Measurements from ENCODE around the gene BCHE.

The BCHE gene

DNA sequence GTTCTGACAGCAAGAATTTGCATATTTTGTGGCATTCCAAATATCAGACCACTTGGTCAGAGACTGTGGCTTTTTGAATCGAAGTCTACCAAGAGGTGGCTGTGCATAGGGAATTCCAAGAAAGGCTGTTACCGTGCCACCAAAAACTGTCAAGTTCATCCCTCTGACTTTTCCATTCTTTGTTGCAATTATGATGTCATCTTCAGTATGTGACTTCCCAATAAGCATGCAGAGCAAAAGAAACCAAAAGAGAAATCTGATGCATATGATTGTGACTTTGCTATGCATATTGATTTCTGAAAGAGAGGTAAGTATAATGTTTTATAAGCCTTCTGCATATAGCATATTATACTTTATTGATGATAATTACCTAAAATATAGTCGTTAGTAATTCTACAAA lies 6.5 kb downstream of the BCHE start:
- no peak overlapping the region for H3K4ac ChIP-seq (ENCODE audit: low read depth, low read length)
- H3K23ac ChIP-seq (ENCODE audit: low read length), result no peak overlapping the region
- DNase-seq, result no peak
- no peak overlapping the region for H3K27ac ChIP-seq (ENCODE audit: low read depth, low read length)
- WGBS (ENCODE audit: extremely low coverage, insufficient coverage, low lambda C conversion rate), result no CpG with 5 or more reads among the region's 3 CpGs
- no peak overlapping the region for H3K18ac ChIP-seq (ENCODE audit: low read length)
- H3K56ac ChIP-seq (ENCODE audit: low read length), result no peak overlapping the region
- H2BK15ac ChIP-seq (replicated peaks; ENCODE audit: low read depth), result no peak overlapping the region
- no peaks in the 10 kb centered on the region for H3K27me3 ChIP-seq (ENCODE audit: insufficient read depth, low read length, poor library complexity)
- H4K5ac ChIP-seq (ENCODE audit: low read length), result no peak overlapping the region
- H3K9ac ChIP-seq (ENCODE audit: low read length), result no peak overlapping the region
- H3K36me3 ChIP-seq (ENCODE audit: control insufficient read depth, insufficient read depth, low read length), result no peaks in the 10 kb centered on the region
- H2BK5ac ChIP-seq (ENCODE audit: low read length), result no peak overlapping the region
- H2AK5ac ChIP-seq (ENCODE audit: low read length), result no peak overlapping the region
- H3K4me3 ChIP-seq (ENCODE audit: low read length), result no peak overlapping the region
- no peaks in the 10 kb centered on the region for H3K79me1 ChIP-seq (ENCODE audit: low read length)
- H2BK120ac ChIP-seq (ENCODE audit: low read depth, low read length), result no peak overlapping the region
- H3K4me2 ChIP-seq (ENCODE audit: low read length), result no peak overlapping the region
- H4K8ac ChIP-seq (ENCODE audit: low read depth, low read length), result no peak overlapping the region
- no peaks in the 10 kb centered on the region for H3K4me1 ChIP-seq (ENCODE audit: control insufficient read depth, low read depth, low read length)
- H3K79me2 ChIP-seq (ENCODE audit: control insufficient read depth, insufficient read depth, low read length), result no peaks in the 10 kb centered on the region

DNA sequence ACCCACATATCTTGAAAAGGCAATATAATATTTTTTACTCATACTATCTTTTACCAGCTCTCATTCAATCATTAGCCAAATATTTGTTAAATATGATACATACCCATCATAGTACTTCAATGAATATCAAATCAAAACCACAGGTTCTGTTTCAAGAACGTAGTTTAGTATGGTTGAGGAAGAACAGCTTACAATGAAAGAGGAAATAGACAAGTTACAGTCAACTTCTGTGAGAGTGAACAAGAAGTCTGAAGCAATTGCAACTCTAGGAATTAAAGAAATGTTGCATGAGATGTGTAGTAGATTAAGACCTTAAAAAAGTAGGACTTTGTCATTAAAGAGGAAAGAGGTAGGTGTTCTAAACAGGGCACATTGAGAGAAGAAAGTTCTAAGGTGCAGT lies 9.3 kb downstream of the BCHE start:
- WGBS (ENCODE audit: extremely low coverage, insufficient coverage, low lambda C conversion rate), result no CpG with 5 or more reads among the region's 1 CpG
- Histone ChIP-seq H3K79me1 (ENCODE audit: low read length) (no peaks in the 10 kb centered on the region), H3K4me3 (ENCODE audit: low read length) (no peak overlapping the region), H3K4ac (ENCODE audit: low read depth, low read length) (no peak overlapping the region), H3K23ac (ENCODE audit: low read length) (no peak overlapping the region), H3K4me1 (ENCODE audit: control insufficient read depth, low read depth, low read length) (no peaks in the 10 kb centered on the region), H3K9ac (ENCODE audit: low read length) (no peak overlapping the region), H2BK5ac (ENCODE audit: low read length) (no peak overlapping the region), H3K27ac (ENCODE audit: low read depth, low read length) (no peak overlapping the region), H2BK15ac (replicated peaks; ENCODE audit: low read depth) (no peak overlapping the region), H4K5ac (ENCODE audit: low read length) (no peak overlapping the region), H3K18ac (ENCODE audit: low read length) (no peak overlapping the region), H2AK5ac (ENCODE audit: low read length) (no peak overlapping the region), H3K4me2 (ENCODE audit: low read length) (no peak overlapping the region), H3K36me3 (ENCODE audit: control insufficient read depth, insufficient read depth, low read length) (no peaks in the 10 kb centered on the region), H4K8ac (ENCODE audit: low read depth, low read length) (no peak overlapping the region), H3K27me3 (ENCODE audit: insufficient read depth, low read length, poor library complexity) (no peaks in the 10 kb centered on the region), H3K79me2 (ENCODE audit: control insufficient read depth, insufficient read depth, low read length) (no peaks in the 10 kb centered on the region), H3K56ac (ENCODE audit: low read length) (no peak overlapping the region), H2BK120ac (ENCODE audit: low read depth, low read length) (no peak overlapping the region)
- DNase-seq, result no peak

DNA sequence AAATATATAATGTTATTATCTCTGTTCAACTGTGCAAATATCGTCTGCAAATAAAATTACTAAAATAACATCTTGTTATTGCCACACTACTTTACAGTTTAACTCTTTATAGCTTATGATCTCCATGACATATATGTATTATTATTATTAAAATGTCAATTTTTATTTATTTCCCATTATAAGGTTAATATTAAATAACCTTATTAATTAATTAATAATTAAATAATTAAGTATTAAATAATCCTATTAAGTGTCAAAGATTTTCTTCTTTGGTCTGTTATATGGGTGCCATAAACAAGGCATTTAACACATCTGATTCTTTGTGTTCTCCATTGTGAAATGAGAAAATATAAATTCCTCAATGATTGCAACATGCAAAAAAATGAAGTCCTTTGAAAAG lies 10.0 kb downstream of the BCHE start:
- Histone ChIP-seq H4K8ac (ENCODE audit: low read depth, low read length) (no peak overlapping the region), H3K56ac (ENCODE audit: low read length) (no peak overlapping the region), H4K5ac (ENCODE audit: low read length) (no peak overlapping the region), H3K4me3 (ENCODE audit: low read length) (no peak overlapping the region), H3K4ac (ENCODE audit: low read depth, low read length) (no peak overlapping the region), H3K36me3 (ENCODE audit: control insufficient read depth, insufficient read depth, low read length) (no peaks in the 10 kb centered on the region), H3K9ac (ENCODE audit: low read length) (no peak overlapping the region), H3K4me2 (ENCODE audit: low read length) (no peak overlapping the region), H3K79me1 (ENCODE audit: low read length) (no peaks in the 10 kb centered on the region), H2BK15ac (replicated peaks; ENCODE audit: low read depth) (no peak overlapping the region), H3K27ac (ENCODE audit: low read depth, low read length) (no peak overlapping the region), H2BK5ac (ENCODE audit: low read length) (no peak overlapping the region), H3K4me1 (ENCODE audit: control insufficient read depth, low read depth, low read length) (no peaks in the 10 kb centered on the region), H3K18ac (ENCODE audit: low read length) (no peak overlapping the region), H3K27me3 (ENCODE audit: insufficient read depth, low read length, poor library complexity) (no peaks in the 10 kb centered on the region), H3K79me2 (ENCODE audit: control insufficient read depth, insufficient read depth, low read length) (no peaks in the 10 kb centered on the region), H2BK120ac (ENCODE audit: low read depth, low read length) (no peak overlapping the region), H2AK5ac (ENCODE audit: low read length) (no peak overlapping the region), H3K23ac (ENCODE audit: low read length) (no peak overlapping the region)
- 100% methylated on average over 1 of the region's 1 CpG for WGBS (ENCODE audit: extremely low coverage, insufficient coverage, low lambda C conversion rate)
- no peak for DNase-seq

- H3K27me3 ChIP-seq (ENCODE audit: insufficient read depth, low read length, poor library complexity), result no peaks in the 10 kb centered on the region
- no peak overlapping the region for H3K4me2 ChIP-seq (ENCODE audit: low read length)
- no peak overlapping the region for H3K4ac ChIP-seq (ENCODE audit: low read depth, low read length)
- no peak overlapping the region for H2AK5ac ChIP-seq (ENCODE audit: low read length)
- no peak overlapping the region for H3K4me3 ChIP-seq (ENCODE audit: low read length)
- H3K27ac ChIP-seq (ENCODE audit: low read depth, low read length), result no peak overlapping the region
- H2BK5ac ChIP-seq (ENCODE audit: low read length), result no peak overlapping the region
- H3K4me1 ChIP-seq (ENCODE audit: control insufficient read depth, low read depth, low read length), result no peaks in the 10 kb centered on the region
- no peaks in the 10 kb centered on the region for H3K36me3 ChIP-seq (ENCODE audit: control insufficient read depth, insufficient read depth, low read length)
- no CpG with 5 or more reads among the region's 2 CpGs for WGBS (ENCODE audit: extremely low coverage, insufficient coverage, low lambda C conversion rate)
- no peak overlapping the region for H3K23ac ChIP-seq (ENCODE audit: low read length)
- no peak overlapping the region for H4K8ac ChIP-seq (ENCODE audit: low read depth, low read length)
- no peaks in the 10 kb centered on the region for H3K79me1 ChIP-seq (ENCODE audit: low read length)
- H2BK15ac ChIP-seq (replicated peaks; ENCODE audit: low read depth), result no peak overlapping the region
- H2BK120ac ChIP-seq (ENCODE audit: low read depth, low read length), result no peak overlapping the region
- H3K18ac ChIP-seq (ENCODE audit: low read length), result no peak overlapping the region
- H4K5ac ChIP-seq (ENCODE audit: low read length), result no peak overlapping the region
- no peaks in the 10 kb centered on the region for H3K79me2 ChIP-seq (ENCODE audit: control insufficient read depth, insufficient read depth, low read length)
- DNase-seq, result no peak
- no peak overlapping the region for H3K56ac ChIP-seq (ENCODE audit: low read length)
- no peak overlapping the region for H3K9ac ChIP-seq (ENCODE audit: low read length)
Measured at GRCh38 chr3:165820671-165821123, 16.5 kb downstream of the BCHE start.

DNA sequence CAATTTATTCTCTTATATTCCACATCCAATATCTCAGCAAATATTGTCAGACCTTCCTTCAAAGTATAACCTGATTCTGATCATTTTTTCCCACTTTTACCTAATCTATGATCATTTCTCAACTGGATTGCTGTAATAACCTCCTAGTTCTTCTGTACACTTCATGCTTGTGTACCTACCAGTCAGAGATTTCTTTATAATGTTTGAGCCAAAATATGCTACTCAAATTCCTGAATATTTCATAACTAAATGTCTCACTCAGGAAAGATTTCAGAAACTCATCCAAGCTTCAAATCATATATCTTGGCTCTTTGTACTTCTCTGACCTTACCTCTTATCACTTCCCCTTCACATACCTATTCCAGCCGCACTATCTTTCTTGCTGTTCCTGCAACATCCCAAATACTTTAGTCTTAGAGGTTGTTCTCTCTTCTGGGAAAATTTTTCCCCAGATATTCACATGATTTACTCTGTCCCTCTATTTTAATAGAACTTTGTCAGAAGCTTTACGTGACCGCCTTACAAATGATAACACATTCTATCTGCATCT lies 20.0 kb downstream of the BCHE start:
- no peaks in the 10 kb centered on the region for H3K79me1 ChIP-seq (ENCODE audit: low read length)
- no peaks in the 10 kb centered on the region for H3K36me3 ChIP-seq (ENCODE audit: control insufficient read depth, insufficient read depth, low read length)
- no peak overlapping the region for H2BK120ac ChIP-seq (ENCODE audit: low read depth, low read length)
- H4K8ac ChIP-seq (ENCODE audit: low read depth, low read length), result no peak overlapping the region
- H3K4me3 ChIP-seq (ENCODE audit: low read length), result no peak overlapping the region
- H3K18ac ChIP-seq (ENCODE audit: low read length), result no peak overlapping the region
- H3K27me3 ChIP-seq (ENCODE audit: insufficient read depth, low read length, poor library complexity), result no peaks in the 10 kb centered on the region
- H2BK5ac ChIP-seq (ENCODE audit: low read length), result no peak overlapping the region
- no peak overlapping the region for H4K5ac ChIP-seq (ENCODE audit: low read length)
- H3K4ac ChIP-seq (ENCODE audit: low read depth, low read length), result no peak overlapping the region
- H3K79me2 ChIP-seq (ENCODE audit: control insufficient read depth, insufficient read depth, low read length), result no peaks in the 10 kb centered on the region
- no peak overlapping the region for H3K9ac ChIP-seq (ENCODE audit: low read length)
- 100% methylated on average over 1 of the region's 3 CpGs for WGBS (ENCODE audit: extremely low coverage, insufficient coverage, low lambda C conversion rate)
- no peak overlapping the region for H3K23ac ChIP-seq (ENCODE audit: low read length)
- no peak overlapping the region for H3K27ac ChIP-seq (ENCODE audit: low read depth, low read length)
- no peak overlapping the region for H3K56ac ChIP-seq (ENCODE audit: low read length)
- no peaks in the 10 kb centered on the region for H3K4me1 ChIP-seq (ENCODE audit: control insufficient read depth, low read depth, low read length)
- H3K4me2 ChIP-seq (ENCODE audit: low read length), result no peak overlapping the region
- no peak for DNase-seq
- H2AK5ac ChIP-seq (ENCODE audit: low read length), result no peak overlapping the region
- no peak overlapping the region for H2BK15ac ChIP-seq (replicated peaks; ENCODE audit: low read depth)

GRCh38 chr3:165816209-165816608 lies 21.0 kb downstream of the BCHE start:
- Histone ChIP-seq H3K9ac (ENCODE audit: low read length) (no peak overlapping the region), H4K5ac (ENCODE audit: low read length) (no peak overlapping the region), H3K4me1 (ENCODE audit: control insufficient read depth, low read depth, low read length) (no peaks in the 10 kb centered on the region), H3K27ac (ENCODE audit: low read depth, low read length) (no peak overlapping the region), H3K79me1 (ENCODE audit: low read length) (no peaks in the 10 kb centered on the region), H3K27me3 (ENCODE audit: insufficient read depth, low read length, poor library complexity) (no peaks in the 10 kb centered on the region), H2BK120ac (ENCODE audit: low read depth, low read length) (no peak overlapping the region), H3K79me2 (ENCODE audit: control insufficient read depth, insufficient read depth, low read length) (no peaks in the 10 kb centered on the region), H3K4ac (ENCODE audit: low read depth, low read length) (no peak overlapping the region), H2BK15ac (replicated peaks; ENCODE audit: low read depth) (no peak overlapping the region), H3K56ac (ENCODE audit: low read length) (no peak overlapping the region), H2BK5ac (ENCODE audit: low read length) (no peak overlapping the region), H3K36me3 (ENCODE audit: control insufficient read depth, insufficient read depth, low read length) (no peaks in the 10 kb centered on the region), H2AK5ac (ENCODE audit: low read length) (no peak overlapping the region), H3K4me3 (ENCODE audit: low read length) (no peak overlapping the region), H3K4me2 (ENCODE audit: low read length) (no peak overlapping the region), H3K23ac (ENCODE audit: low read length) (no peak overlapping the region), H3K18ac (ENCODE audit: low read length) (no peak overlapping the region), H4K8ac (ENCODE audit: low read depth, low read length) (no peak overlapping the region)
- no peak for DNase-seq
- WGBS (ENCODE audit: extremely low coverage, insufficient coverage, low lambda C conversion rate), result no CpG with 5 or more reads among the region's 1 CpG
